IMR-90 (cell line): Measurements from ENCODE around the gene ERVW-1. TPM values are rescaled to one million over a fixed set of nuclear protein-coding genes. Genes with fewer than 3 reads are reported as not detected.

ENCODE experiments used
- ATAC-seq: fragments of 200-7000 bp; cut with Tn5 transposase; 2 replicates; pipeline ENCODE4 v1.9.1; 2020; ENCODE audit warnings: low read depth, mild to moderate bottlenecking, moderate library complexity
- BruUV-seq: library from RNA; stranded (reverse); fragments of 400-500 nt; replicated peaks from 2 replicates; lab custom pipeline; 2021; lab: Mats Ljungman, UMichigan
- CTCF ChIA-PET: fragments of 300-600 bp; formaldehyde crosslinking; extraction: SDS; loops from one replicate; lab custom pipeline; 2021; ENCODE audit warnings: antibody characterized with exemption; lab: Yijun Ruan, JAX
- POLR2A ChIA-PET: fragments of 300-600 bp; sonication (Branson Sonifier 250); formaldehyde crosslinking; loops from one replicate; lab custom pipeline; 2022; ENCODE audit warnings: antibody characterized with exemption; ENCODE audit not compliant: unreplicated experiment; lab: Charles Lee
- DNase-seq: peaks from one replicate; pipeline ENCODE4 v3.0.0; 2013
- H2AFZ ChIP-seq: replicated peaks from 2 replicates; pipeline ENCODE3; 2013; ENCODE audit warnings: low read length, mild to moderate bottlenecking; ENCODE audit not compliant: poor library complexity
- H2AK5ac ChIP-seq: 2 replicates; pipeline ENCODE4 v1.6.1; 2013; ENCODE audit warnings: low read depth, low read length, inconsistent platforms
- H2AK9ac ChIP-seq: replicated peaks from 2 replicates; pipeline ENCODE3; 2013; ENCODE audit warnings: mild to moderate bottlenecking, low read depth, low read length, moderate library complexity; ENCODE audit not compliant: poor library complexity
- H2BK120ac ChIP-seq: 2 replicates; pipeline ENCODE4 v1.6.1; 2013; ENCODE audit warnings: low read depth, low read length, inconsistent platforms
- H2BK15ac ChIP-seq: 3 replicates; pipeline ENCODE4 v1.6.1; 2013; ENCODE audit warnings: low read depth, low read length, inconsistent platforms
- H2BK20ac ChIP-seq: 2 replicates; pipeline ENCODE4 v1.6.1; 2013; ENCODE audit warnings: low read depth, mild to moderate bottlenecking, inconsistent platforms, low read length, moderate library complexity
- H2BK5ac ChIP-seq: 2 replicates; pipeline ENCODE4 v1.6.1; 2013; ENCODE audit warnings: mild to moderate bottlenecking, low read depth, low read length, inconsistent platforms; ENCODE audit not compliant: poor library complexity, severe bottlenecking
- H3K14ac ChIP-seq: replicated peaks from 2 replicates; pipeline ENCODE4 v1.6.1; 2013; ENCODE audit warnings: low read depth, low read length, inconsistent platforms
- H3K18ac ChIP-seq: 2 replicates; pipeline ENCODE4 v1.6.1; 2013; ENCODE audit warnings: low read depth, low read length, control low read depth
- H3K23ac ChIP-seq: 2 replicates; pipeline ENCODE4 v1.6.1; 2013; ENCODE audit warnings: low read depth, low read length, inconsistent platforms
- H3K27ac ChIP-seq: 2 replicates; pipeline ENCODE4 v1.5.1; 2013; ENCODE audit warnings: mild to moderate bottlenecking, control low read depth, low read length; ENCODE audit not compliant: insufficient read depth
- H3K27me3 ChIP-seq: 2 replicates; pipeline ENCODE4 v1.6.1; 2013; ENCODE audit warnings: low read length; ENCODE audit not compliant: control insufficient read depth, insufficient read depth
- H3K36me3 ChIP-seq: 2 replicates; pipeline ENCODE4 v1.6.1; 2013; ENCODE audit warnings: low read length, mixed read lengths; ENCODE audit not compliant: control insufficient read depth, insufficient read depth
- H3K4ac ChIP-seq: 2 replicates; pipeline ENCODE4 v1.6.1; 2013; ENCODE audit warnings: low read depth, low read length, inconsistent platforms
- H3K4me1 ChIP-seq: 2 replicates; pipeline ENCODE4 v1.6.1; 2013; ENCODE audit warnings: low read length, mixed read lengths; ENCODE audit not compliant: control insufficient read depth, insufficient read depth
- H3K4me2 ChIP-seq: 2 replicates; pipeline ENCODE4 v1.6.1; 2013; ENCODE audit warnings: low read depth, mild to moderate bottlenecking, control low read depth, low read length, moderate library complexity
- H3K4me3 ChIP-seq: 2 replicates; pipeline ENCODE4 v1.5.1; 2013; ENCODE audit warnings: low read depth, mild to moderate bottlenecking, control low read depth, low read length, moderate library complexity; ENCODE audit not compliant: insufficient read depth
- H3K56ac ChIP-seq: 2 replicates; pipeline ENCODE4 v1.6.1; 2013; ENCODE audit warnings: low read length, inconsistent platforms; ENCODE audit not compliant: insufficient read depth; ENCODE audit errors: extremely low read depth
- H3K79me1 ChIP-seq, 2 experiments: 2 replicates each; pipeline ENCODE4 v1.6.1; 2013; ENCODE audit warnings: low read length in 2 of 2, inconsistent platforms in 1 of 2, low read depth in 1 of 2
- H3K9ac ChIP-seq: 2 replicates; pipeline ENCODE4 v1.6.1; 2013; ENCODE audit warnings: low read depth, low read length, control low read depth
- H3K9me1 ChIP-seq: 2 replicates; pipeline ENCODE4 v1.6.1; 2013; ENCODE audit warnings: low read length, inconsistent platforms; ENCODE audit not compliant: insufficient read depth
- H3K9me3 ChIP-seq: 2 replicates; pipeline ENCODE4 v1.6.1; 2013; ENCODE audit warnings: low read length; ENCODE audit not compliant: control insufficient read depth, insufficient read depth
- H4K20me1 ChIP-seq: 2 replicates; pipeline ENCODE4 v1.6.1; 2013; ENCODE audit warnings: low read length, inconsistent platforms; ENCODE audit not compliant: insufficient read depth
- H4K5ac ChIP-seq: 2 replicates; pipeline ENCODE4 v1.6.1; 2013; ENCODE audit warnings: mild to moderate bottlenecking, low read depth, low read length, control low read depth
- H4K8ac ChIP-seq, 2 experiments: 2 replicates each; pipeline ENCODE4 v1.6.1; 2013; ENCODE audit warnings: low read depth in 2 of 2, low read length in 2 of 2, control low read depth in 1 of 2, inconsistent platforms in 1 of 2
- H4K91ac ChIP-seq: 2 replicates; pipeline ENCODE4 v1.6.1; 2013; ENCODE audit warnings: low read depth, low read length, inconsistent platforms; ENCODE audit not compliant: insufficient read depth
- CHD1 ChIP-seq: IDR thresholded peaks from 2 replicates; pipeline ENCODE4 v1.6.1; 2012; ENCODE audit warnings: low read depth, low read length, improper control_type of control experiment
- CTCF ChIP-seq: conservative IDR thresholded peaks from 2 replicates; pipeline ENCODE4 v1.5.1; 2012; ENCODE audit warnings: mild to moderate bottlenecking, low read depth, low read length, improper control_type of control experiment
- ELK1 ChIP-seq: fragments of 150-350 bp; IDR thresholded peaks from 2 replicates; pipeline ENCODE4 v1.6.1; 2016; ENCODE audit warnings: low read depth, mild to moderate bottlenecking, low read length, moderate library complexity, borderline replicate concordance
- WGBS, 2 experiments: methylation state at CpG; one replicate each; pipeline versions ENCODE4 v1.1.5 to v1.1.7; 2013; ENCODE audit warnings: missing lambda C conversion rate in 2 of 2; ENCODE audit not compliant: insufficient read length in 1 of 2; ENCODE audit errors: extremely low coverage in 2 of 2; 5-methylcytosine and 5-hydroxymethylcytosine counted together
- dilution Hi-C: fragments of 300-500 bp; cut with HindIII; formaldehyde crosslinking; loops from one replicate; pipeline ENCODE4 v1.14.3; 2018; ENCODE audit warnings: low sequenced_read_pairs; ENCODE audit not compliant: unreplicated experiment
- in situ Hi-C: fragments of 300-500 bp; cut with MboI; formaldehyde crosslinking; loops from 3 replicates; pipeline ENCODE4 v1.14.3; 2019; ENCODE audit warnings: low sequenced_read_pairs, inconsistent platforms, mixed read lengths
- intact Hi-C: fragments of 100-400 bp; cut with micrococcal nuclease; formaldehyde crosslinking; loops from 2 replicates; pipeline ENCODE4 v1.10.0; 2022
- polyA plus RNA-seq, 3 experiments: library from polyadenylated mRNA; depleted of rRNA; stranded (reverse); fragments of >200 nt; gene quantifications; 2 replicates each; pipeline ENCODE4 v1.2.3, GENCODE V29; 2012; ENCODE audit warnings: low replicate concordance in 1 of 3
- total RNA-seq: library from RNA; depleted of rRNA; stranded (reverse); fragments of >200 nt; gene quantifications from 2 replicates; pipeline ENCODE4 v1.2.3, GENCODE V29; 2012

ERVW-1 gene
- total and polyA plus RNA-seq, 2 of the 4 experiments (the other 2 are of a cell fraction) = not detected

- Histone ChIP-seq H3K4me2 (no peak overlapping the region), H2BK20ac (no peak overlapping the region), H2BK120ac (no peak overlapping the region), H4K5ac (no peak overlapping the region), H2BK15ac (no peak overlapping the region), H3K4me1 (no peaks in the 10 kb centered on the region), H4K91ac (no peak overlapping the region), H2BK5ac (no peak overlapping the region), H4K8ac (no peak overlapping the region), H3K4me3 (no peak overlapping the region), H4K20me1 (no peaks in the 10 kb centered on the region), H3K18ac (no peak overlapping the region), H3K56ac (no peak overlapping the region), H2AK9ac (no peak overlapping the region), H3K27me3 (no peaks in the 10 kb centered on the region), H3K79me1 (no peaks in the 10 kb centered on the region), H3K23ac (no peak overlapping the region), H3K27ac (no peak overlapping the region), H3K9me3 (no peaks in the 10 kb centered on the region), H3K14ac (no peak overlapping the region), H2AK5ac (no peak overlapping the region), H3K4ac (no peak overlapping the region), H3K9ac (no peak overlapping the region), H3K9me1 (no peaks in the 10 kb centered on the region; the same call in 1 of the 2 replicates), H3K36me3 (peaks cover 16% of the 10 kb centered on the region), H2AFZ (no peak overlapping the region)
- in situ Hi-C loops (no loop called here), dilution Hi-C loops (no loop called here), intact Hi-C loops (no loop called here)
- ChIA-PET CTCF (no interaction called here), POLR2A (no interaction called here)
- ATAC-seq (no peak), DNase-seq (no peak)
- TF ChIP-seq CTCF (no peak), ELK1 (no peak), CHD1 (no peak)
- BruUV-seq = no TSS peak
- 67% methylated on average over 1 of the region's 2 CpGs; no CpG with 5 or more reads in 1 of the 2 experiments for WGBS, 2 experiments
Observed at GRCh38 chr7:92503767-92504166, 26.0 kb upstream of the ERVW-1 start.
